SK-N-MC (cell line): ENCODE data around the gene COL4A3.

Experiments used
- DNase-seq: peaks from one replicate; pipeline ENCODE4 v3.0.0-alpha.2; 2011; ENCODE audit warnings: low read depth, low spot score
- H3K27ac ChIP-seq: fragments of 200-600 bp; sonication (generic); 2 replicates; pipeline ENCODE4 v1.5.1; 2016; ENCODE audit warnings: mixed run types
- H3K36me3 ChIP-seq: fragments of 200-600 bp; sonication (generic); 2 replicates; pipeline ENCODE4 v1.6.1; 2017; ENCODE audit warnings: antibody characterized with exemption, low read length, mixed read lengths; ENCODE audit not compliant: insufficient read depth
- H3K4me3 ChIP-seq: fragments of 200-600 bp; sonication (generic); 2 replicates; pipeline ENCODE4 v1.5.1; 2016
- H3K9ac ChIP-seq: fragments of 200-600 bp; sonication (generic); 2 replicates; pipeline ENCODE4 v1.8.0; 2017; ENCODE audit warnings: mixed run types, mixed read lengths; ENCODE audit not compliant: insufficient read length
- H3K9me3 ChIP-seq: fragments of 200-600 bp; sonication (generic); 2 replicates; pipeline ENCODE4 v1.6.1; 2017; ENCODE audit warnings: low read depth, mild to moderate bottlenecking, antibody characterized with exemption, low read length, moderate library complexity, mixed read lengths
- EZH2 ChIP-seq: fragments of 200-600 bp; sonication (generic); IDR thresholded peaks from one replicate; pipeline ENCODE4 v1.6.1; 2017; ENCODE audit warnings: antibody characterized with exemption
- FOXP2 ChIP-seq: optimal IDR thresholded peaks from 2 replicates; pipeline ENCODE3; 2011; ENCODE audit warnings: mild to moderate bottlenecking, moderate library complexity; ENCODE audit not compliant: insufficient read depth; ENCODE audit errors: extremely low read length, control extremely low read depth
- POLR2AphosphoS5 ChIP-seq: IDR thresholded peaks from 2 replicates; pipeline ENCODE4 v1.6.1; 2012; ENCODE audit warnings: mild to moderate bottlenecking, low read depth, low read length, borderline replicate concordance

The COL4A3 gene

GRCh38 chr2:227280895-227281294 is 116.5 kb downstream of the COL4A3 start:
- H3K9ac ChIP-seq, result no peak overlapping the region
- TF ChIP-seq POLR2AphosphoS5 (no peak), FOXP2 (no peak), EZH2 (no peak)
- H3K4me3 ChIP-seq, result no peak overlapping the region
- H3K36me3 ChIP-seq, result no peaks in the 10 kb centered on the region
- no peak for DNase-seq
- no peak overlapping the region for H3K27ac ChIP-seq
- H3K9me3 ChIP-seq, result no peaks in the 10 kb centered on the region

DNA sequence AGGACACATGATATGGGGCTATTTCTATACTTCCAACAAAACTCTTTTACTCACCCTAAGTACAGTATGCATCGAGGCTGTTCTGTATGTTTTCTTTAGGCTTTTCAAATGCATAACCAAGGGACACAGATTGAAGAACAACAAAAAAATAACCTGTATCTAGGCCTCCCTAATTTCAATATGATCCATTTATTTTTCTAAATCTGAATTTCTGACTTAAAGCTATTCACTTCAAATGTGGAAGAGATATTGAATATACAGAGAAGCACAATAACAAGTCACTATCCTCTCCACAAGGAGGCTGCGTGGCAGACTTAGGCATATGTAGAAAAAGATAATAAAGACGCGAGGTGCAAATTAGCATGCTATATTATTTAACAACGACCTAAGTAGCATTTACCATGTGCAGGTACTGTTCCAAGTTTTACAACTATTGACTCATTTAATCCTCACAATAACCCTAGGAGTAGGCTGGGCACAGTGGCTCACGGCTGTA is 121.4 kb downstream of the COL4A3 start:
- Histone ChIP-seq H3K4me3 (no peak overlapping the region), H3K9me3 (no peaks in the 10 kb centered on the region), H3K27ac (no peak overlapping the region), H3K9ac (no peak overlapping the region), H3K36me3 (no peaks in the 10 kb centered on the region)
- TF ChIP-seq EZH2 (no peak), POLR2AphosphoS5 (no peak), FOXP2 (no peak)
- DNase-seq, result no peak

GRCh38 chr2:227287771-227288170 is 123.3 kb downstream of the COL4A3 start:
- no peak for DNase-seq
- no peaks in the 10 kb centered on the region for H3K36me3 ChIP-seq
- TF ChIP-seq POLR2AphosphoS5 (no peak), FOXP2 (no peak), EZH2 (no peak)
- H3K9me3 ChIP-seq, result no peaks in the 10 kb centered on the region
- no peak overlapping the region for H3K4me3 ChIP-seq
- no peak overlapping the region for H3K9ac ChIP-seq
- H3K27ac ChIP-seq, result no peak overlapping the region

DNA sequence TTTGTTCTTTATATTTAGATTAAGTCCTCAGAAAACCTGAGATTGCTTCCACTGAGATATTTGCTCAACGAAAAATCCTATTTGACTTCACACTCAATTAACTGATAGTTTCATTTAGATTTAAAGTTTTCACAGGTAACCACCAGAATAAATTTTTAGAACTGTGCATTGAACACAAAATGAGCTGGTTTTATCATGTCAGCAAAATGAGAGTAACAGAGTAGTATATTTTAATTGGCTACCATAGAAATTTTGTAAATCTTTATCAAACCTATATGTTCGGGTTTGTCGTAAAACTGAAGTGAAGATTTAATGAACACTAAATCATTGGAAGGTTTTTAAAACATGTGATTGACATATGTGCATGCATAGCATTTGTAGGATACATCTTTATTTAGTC is 127.9 kb downstream of the COL4A3 start:
- Histone ChIP-seq H3K36me3 (no peaks in the 10 kb centered on the region), H3K27ac (no peak overlapping the region), H3K4me3 (no peak overlapping the region), H3K9me3 (no peaks in the 10 kb centered on the region), H3K9ac (no peak overlapping the region)
- TF ChIP-seq FOXP2 (no peak), POLR2AphosphoS5 (no peak), EZH2 (no peak)
- DNase-seq, result no peak

GRCh38 chr2:227293531-227293930 is 129.1 kb downstream of the COL4A3 start:
- Histone ChIP-seq H3K9me3 (no peaks in the 10 kb centered on the region), H3K36me3 (no peaks in the 10 kb centered on the region), H3K4me3 (no peak overlapping the region), H3K9ac (no peak overlapping the region), H3K27ac (no peak overlapping the region)
- DNase-seq, result no peak
- TF ChIP-seq EZH2, result no peak
- TF ChIP-seq POLR2AphosphoS5, result no peak
- TF ChIP-seq FOXP2, result no peak

DNA sequence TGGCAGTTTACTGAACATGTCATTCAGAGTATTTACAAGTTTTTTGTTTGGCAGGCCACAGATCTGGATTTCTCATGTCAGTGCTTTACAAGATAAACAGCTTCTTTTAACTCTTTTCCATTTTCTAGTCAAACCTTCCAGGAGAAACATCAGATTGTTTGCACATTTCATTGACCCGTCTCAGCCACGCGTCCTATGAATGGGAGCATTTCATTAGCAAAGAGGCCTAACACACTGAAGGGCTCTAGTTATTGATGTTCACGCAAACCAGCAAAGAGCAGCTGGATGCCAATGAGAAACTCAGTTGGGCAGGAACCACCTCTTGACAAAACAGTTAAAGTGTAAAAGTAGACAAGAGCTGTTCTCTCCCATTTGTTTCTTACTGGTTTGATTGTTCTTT is 131.4 kb downstream of the COL4A3 start:
- Histone ChIP-seq H3K9me3 (no peaks in the 10 kb centered on the region), H3K9ac (no peak overlapping the region), H3K27ac (no peak overlapping the region), H3K4me3 (no peak overlapping the region), H3K36me3 (no peaks in the 10 kb centered on the region)
- DNase-seq, result no peak
- TF ChIP-seq EZH2 (no peak), POLR2AphosphoS5 (no peak), FOXP2 (no peak)

- no peaks in the 10 kb centered on the region for H3K9me3 ChIP-seq
- no peak for DNase-seq
- no peak for TF ChIP-seq POLR2AphosphoS5
- TF ChIP-seq EZH2, result no peak
- no peak for TF ChIP-seq FOXP2
- H3K27ac ChIP-seq, result no peak overlapping the region
- no peak overlapping the region for H3K9ac ChIP-seq
- H3K4me3 ChIP-seq, result no peak overlapping the region
- no peaks in the 10 kb centered on the region for H3K36me3 ChIP-seq
These were observed 132.4 kb downstream of the COL4A3 start for GRCh38 chr2:227296671-227297405.

DNA sequence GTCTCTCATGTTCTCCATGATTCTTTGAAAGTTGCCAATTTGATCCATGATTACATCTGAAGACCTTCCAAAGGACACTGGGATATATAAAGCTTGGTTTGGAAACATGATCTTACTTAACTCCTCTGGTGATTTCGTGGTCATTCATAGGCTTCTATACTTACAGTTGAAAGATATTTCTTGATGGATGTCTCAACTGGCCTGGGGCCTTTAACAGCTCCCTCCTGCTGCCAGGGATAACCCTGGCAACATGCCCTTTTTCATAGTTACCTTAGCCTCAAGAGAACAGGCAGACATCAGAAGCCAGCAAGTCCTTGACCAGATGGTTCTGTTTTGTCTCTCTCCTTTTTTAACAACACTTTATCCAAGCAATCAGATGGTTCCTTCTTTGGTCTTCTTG is 137.1 kb downstream of the COL4A3 start:
- TF ChIP-seq EZH2 (no peak), POLR2AphosphoS5 (no peak), FOXP2 (no peak)
- Histone ChIP-seq H3K9me3 (no peaks in the 10 kb centered on the region), H3K4me3 (no peak overlapping the region), H3K27ac (no peak overlapping the region), H3K36me3 (no peaks in the 10 kb centered on the region), H3K9ac (no peak overlapping the region)
- DNase-seq, result no peak

GRCh38 chr2:227308784-227309183 is 144.4 kb downstream of the COL4A3 start:
- H3K27ac ChIP-seq, result no peak overlapping the region
- DNase-seq, result no peak
- H3K4me3 ChIP-seq, result no peak overlapping the region

GRCh38 chr2:227310756-227311110 is 146.3 kb downstream of the COL4A3 start:
- no peak overlapping the region for H3K27ac ChIP-seq
- DNase-seq, result no peak
- no peak overlapping the region for H3K4me3 ChIP-seq
- H3K36me3 ChIP-seq, result no peaks in the 10 kb centered on the region
- no peak overlapping the region for H3K9ac ChIP-seq
- no peak for TF ChIP-seq EZH2
- no peak for TF ChIP-seq POLR2AphosphoS5
- no peak for TF ChIP-seq FOXP2
- no peaks in the 10 kb centered on the region for H3K9me3 ChIP-seq

More at GRCh38 chr2:227308784-227309183, 144.4 kb downstream of the COL4A3 start:
- Histone ChIP-seq H3K36me3 (no peaks in the 10 kb centered on the region), H3K9ac (no peak overlapping the region), H3K9me3 (no peaks in the 10 kb centered on the region)
- TF ChIP-seq POLR2AphosphoS5 (no peak), EZH2 (no peak), FOXP2 (no peak)
